VCaP (cell line): ENCODE results near the gene GRAMD1A.

ENCODE experiments used
- H3K27ac ChIP-seq: fragments of 450-650 bp; 2 replicates; pipeline ENCODE4 v1.5.1; 2017
- CTCF ChIP-seq: fragments of 450-650 bp; conservative IDR thresholded peaks from 2 replicates; pipeline ENCODE4 v1.5.1; 2017; ENCODE audit warnings: mild to moderate bottlenecking, moderate library complexity

GRAMD1A gene

GRCh38 chr19:35029737-35030256 lies 29.7 kb downstream of the GRAMD1A start:
- no peak for TF ChIP-seq CTCF
- peak overlapping the region; percentile 48; the same call in 1 of the 2 replicates for H3K27ac ChIP-seq

- peak; percentile 15; the same call in 1 of the 2 replicates for TF ChIP-seq CTCF
- H3K27ac ChIP-seq: peak within 1 kb of the TSS; percentile 48; the same call in 1 of the 2 replicates
Measured at GRCh38 chr19:35030257-35031071, 30.3 kb downstream of the GRAMD1A start, which contains the start of gene SCN1B. TSS of gene SCN1B (plus strand) at chr19:35030470. CDS start at chr19:35030821, 351 bp downstream.

- peak overlapping the region; percentile 48; the same call in 1 of the 2 replicates for H3K27ac ChIP-seq
- TF ChIP-seq CTCF: no peak
Measured at GRCh38 chr19:35031072-35031881, 31.2 kb downstream of the GRAMD1A start.

- no peak overlapping the region for H3K27ac ChIP-seq
- TF ChIP-seq CTCF: no peak
Measured at GRCh38 chr19:35032356-35032865, 32.3 kb downstream of the GRAMD1A start.

- no peak for TF ChIP-seq CTCF
Measured at GRCh38 chr19:35033067-35034004, 33.2 kb downstream of the GRAMD1A start.

GRCh38 chr19:35034005-35034502 lies 33.9 kb downstream of the GRAMD1A start:
- no peak for TF ChIP-seq CTCF
- H3K27ac ChIP-seq: no peak overlapping the region

More at GRCh38 chr19:35033067-35034004, 33.2 kb downstream of the GRAMD1A start:
- no peak overlapping the region for H3K27ac ChIP-seq
